PC-9 (cell line): ENCODE measurements around the gene CLDND1.

Experiments used
- CTCF ChIP-seq: fragments of 200-600 bp; sonication (generic); conservative IDR thresholded peaks from 2 replicates; pipeline ENCODE4 v1.6.1; 2017; ENCODE audit warnings: mixed run types, antibody characterized with exemption, mild to moderate bottlenecking, moderate library complexity
- EZH2 ChIP-seq: fragments of 200-600 bp; sonication (generic); IDR thresholded peaks from 2 replicates; pipeline ENCODE4 v1.8.0; 2017; ENCODE audit warnings: antibody characterized with exemption, low read depth

GRCh38 chr3:98504539-98504938, 18.2 kb downstream of the CLDND1 start:
- TF ChIP-seq CTCF (no peak), EZH2 (no peak)
